CD4-positive, alpha-beta T cell treated with Interleukin-4 for 4 hours (primary cell): ENCODE results near the gene ZNF883.

Source experiments
- DNase-seq: peaks from one replicate; pipeline ENCODE4 v3.0.0-alpha.2; 2020

The ZNF883 gene

GRCh38 chr9:112917047-112917986, 94.7 kb downstream of the ZNF883 start:
- DNase-seq, result no peak

GRCh38 chr9:112914524-112914923, 97.5 kb downstream of the ZNF883 start:
- DNase-seq, result no peak

GRCh38 chr9:112913326-112913725, 98.7 kb downstream of the ZNF883 start:
- DNase-seq, result no peak

GRCh38 chr9:112912636-112913035, 99.4 kb downstream of the ZNF883 start:
- DNase-seq, result no peak

- no peak for DNase-seq
These were observed 100.3 kb downstream of the ZNF883 start for GRCh38 chr9:112911736-112912135.
